ACHN (cell line): ENCODE results near the gene P2RX1.

Experiments used
- DNase-seq: peaks from one replicate; pipeline ENCODE4 v3.0.0-alpha.2; 2015
- in situ Hi-C: cut with HindIII; loops from 2 replicates; pipeline ENCODE4 v1.10.0; 2017; ENCODE audit warnings: low sequenced_read_pairs, low pct_ligation_motif_present, low pct_unique_long_range_greater_than_20kb

The P2RX1 gene

DNA sequence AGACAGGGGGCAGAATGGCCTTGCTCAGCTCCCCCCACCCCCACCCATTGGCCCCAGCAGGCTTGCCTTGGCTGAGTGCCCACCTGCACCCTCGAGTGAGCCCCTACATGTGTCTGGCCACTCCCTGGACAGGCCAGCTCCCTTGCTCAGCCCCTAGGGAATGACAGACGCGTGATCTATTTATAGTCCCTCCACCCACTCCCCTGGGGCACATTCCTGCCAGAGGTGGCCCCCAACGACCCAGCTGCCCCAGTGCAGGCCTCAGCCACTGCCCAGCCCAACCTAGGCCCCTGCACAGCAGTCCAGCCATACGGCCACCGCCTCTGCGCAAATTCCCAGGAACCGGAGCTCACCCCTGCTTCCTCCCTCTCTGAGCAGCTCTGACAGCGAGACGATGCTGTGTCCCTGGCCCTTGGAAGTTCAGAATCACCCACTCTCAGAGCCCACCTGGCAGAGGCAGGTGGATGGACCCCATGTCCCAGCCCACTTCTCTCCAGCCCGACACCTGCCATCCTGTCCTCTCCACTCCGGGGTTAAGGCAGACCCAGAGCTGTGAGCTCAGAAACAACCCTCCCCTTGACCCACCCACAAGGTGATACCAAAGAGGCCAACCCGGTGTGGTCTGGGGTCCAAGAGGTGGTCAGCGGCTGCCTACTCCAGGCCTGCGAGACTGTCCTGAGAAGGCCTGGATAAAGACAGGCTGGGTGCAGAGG, 11.5 kb upstream of the P2RX1 start:
- in situ Hi-C loops: no loop called here
- DNase-seq: no peak

GRCh38 chr17:3926860-3927627, 10.8 kb upstream of the P2RX1 start:
- in situ Hi-C loops: no loop called here
- no peak for DNase-seq

DNA sequence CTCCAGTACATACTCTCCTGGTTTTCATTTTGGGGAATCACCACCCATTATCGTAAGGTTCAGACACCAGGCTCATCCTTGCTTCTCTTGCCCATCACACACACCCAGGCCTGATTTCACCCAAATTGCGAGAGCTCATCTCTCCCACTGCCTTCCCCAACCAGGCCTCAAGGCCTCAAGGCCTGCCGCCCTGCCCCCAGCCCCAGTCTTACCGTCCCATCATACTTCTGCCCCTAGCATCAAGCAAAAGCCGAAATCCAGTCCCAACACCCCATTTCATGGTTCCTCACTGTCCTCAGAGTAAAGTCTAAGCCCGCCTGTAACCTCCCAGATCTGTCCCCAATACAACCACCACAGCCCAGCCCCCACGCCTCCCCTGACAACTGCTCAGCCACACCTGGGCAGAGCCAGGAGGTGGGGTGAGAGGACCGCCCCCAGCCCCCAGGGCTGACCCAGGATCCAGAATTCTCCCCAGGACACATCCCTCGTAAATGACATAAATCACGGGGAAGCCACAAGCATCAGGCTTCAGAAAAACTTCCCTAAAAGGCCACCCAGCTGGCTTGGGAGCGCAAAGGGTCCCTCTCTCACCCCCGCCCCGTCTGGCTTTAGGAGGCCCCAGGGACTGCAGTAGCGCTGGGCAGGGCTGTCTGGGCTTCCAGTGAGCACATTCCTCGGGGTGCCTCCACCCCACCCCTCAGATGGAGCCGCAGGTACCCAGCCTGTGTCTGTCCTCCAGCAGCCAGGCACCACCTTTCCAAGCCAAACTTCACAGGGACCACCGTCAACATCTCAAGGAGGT, 9.6 kb upstream of the P2RX1 start:
- no peak for DNase-seq
- in situ Hi-C loops: no loop called here

DNA sequence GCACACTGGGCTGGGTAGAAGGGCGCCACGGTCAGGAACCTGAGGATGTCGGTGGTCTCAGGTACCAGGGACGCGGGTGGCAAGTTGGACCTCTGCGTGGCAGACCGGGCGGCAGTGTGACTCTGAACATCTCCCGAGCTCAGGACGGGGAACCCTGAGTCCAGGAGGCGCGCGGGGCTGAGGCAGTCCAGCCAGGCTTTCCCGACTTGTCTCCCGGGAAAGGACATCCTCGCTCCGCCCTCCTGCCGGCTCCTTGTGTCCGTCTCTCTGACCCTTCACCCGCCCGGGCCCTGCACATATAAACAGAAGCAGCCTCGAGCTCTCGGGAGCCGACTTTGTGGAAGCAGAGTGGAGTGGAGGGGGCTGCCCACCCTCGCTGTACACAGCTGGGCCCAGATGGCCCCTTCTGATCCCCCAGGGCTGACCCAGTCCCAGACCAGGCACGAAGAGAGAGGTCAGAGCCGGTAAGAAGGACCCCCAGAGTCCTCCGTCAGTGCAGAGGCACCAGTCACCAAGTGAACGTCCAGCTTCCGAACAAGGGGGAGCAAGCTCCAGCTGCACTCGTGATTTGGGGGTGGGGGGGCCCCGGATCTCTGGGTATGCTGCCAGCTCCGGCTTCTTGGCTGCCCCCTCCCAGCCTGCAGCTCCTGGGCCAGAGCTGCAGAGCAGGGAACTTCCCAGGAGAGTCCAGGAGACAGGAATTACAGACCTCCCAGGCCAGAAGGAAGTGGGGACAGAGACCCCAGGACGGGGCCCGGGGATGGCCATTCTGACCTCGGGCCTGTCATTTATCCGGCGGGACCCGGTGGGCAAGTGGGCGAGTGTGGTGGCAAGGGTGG, 8.5 kb upstream of the P2RX1 start:
- in situ Hi-C loops: no loop called here
- no peak for DNase-seq

DNA sequence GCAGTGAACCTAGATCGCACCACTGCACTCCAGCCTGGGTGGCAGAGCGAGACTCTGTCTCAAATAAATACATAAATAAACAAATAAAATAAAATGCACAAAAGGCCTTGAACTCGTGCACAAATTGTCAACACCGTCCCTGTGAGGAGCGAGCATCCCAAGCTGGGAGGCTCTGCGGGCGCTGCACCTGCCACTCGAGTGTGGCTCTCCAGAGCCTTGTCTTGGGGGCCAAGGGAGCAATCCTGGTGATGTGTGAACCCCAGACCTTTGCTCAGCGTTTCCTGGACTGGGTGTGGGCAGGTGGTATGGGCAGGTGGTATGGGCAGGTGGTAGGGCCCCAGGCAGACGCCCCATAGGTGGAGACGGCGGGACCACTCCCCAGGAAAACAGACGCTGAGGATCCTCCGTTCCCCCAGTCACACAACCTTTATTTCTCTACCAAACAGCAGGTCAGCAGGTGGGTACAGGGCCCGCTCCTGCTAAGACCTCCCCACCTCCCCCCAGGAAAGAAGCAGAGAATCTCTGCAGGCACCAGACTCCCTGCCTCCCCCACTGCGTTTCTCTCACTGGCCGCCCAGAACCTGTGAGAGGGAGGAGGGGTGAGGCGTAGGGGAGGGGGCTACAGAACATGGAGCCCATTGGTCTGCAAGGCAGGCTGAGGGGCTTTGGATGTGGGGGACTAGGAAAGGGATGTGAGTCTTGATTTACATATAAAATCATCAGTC, 7.4 kb upstream of the P2RX1 start:
- no peak for DNase-seq
- in situ Hi-C loops: no loop called here

- no peak for DNase-seq
- in situ Hi-C loops: no loop called here
Observed at GRCh38 chr17:3922765-3923164, 6.5 kb upstream of the P2RX1 start.

DNA sequence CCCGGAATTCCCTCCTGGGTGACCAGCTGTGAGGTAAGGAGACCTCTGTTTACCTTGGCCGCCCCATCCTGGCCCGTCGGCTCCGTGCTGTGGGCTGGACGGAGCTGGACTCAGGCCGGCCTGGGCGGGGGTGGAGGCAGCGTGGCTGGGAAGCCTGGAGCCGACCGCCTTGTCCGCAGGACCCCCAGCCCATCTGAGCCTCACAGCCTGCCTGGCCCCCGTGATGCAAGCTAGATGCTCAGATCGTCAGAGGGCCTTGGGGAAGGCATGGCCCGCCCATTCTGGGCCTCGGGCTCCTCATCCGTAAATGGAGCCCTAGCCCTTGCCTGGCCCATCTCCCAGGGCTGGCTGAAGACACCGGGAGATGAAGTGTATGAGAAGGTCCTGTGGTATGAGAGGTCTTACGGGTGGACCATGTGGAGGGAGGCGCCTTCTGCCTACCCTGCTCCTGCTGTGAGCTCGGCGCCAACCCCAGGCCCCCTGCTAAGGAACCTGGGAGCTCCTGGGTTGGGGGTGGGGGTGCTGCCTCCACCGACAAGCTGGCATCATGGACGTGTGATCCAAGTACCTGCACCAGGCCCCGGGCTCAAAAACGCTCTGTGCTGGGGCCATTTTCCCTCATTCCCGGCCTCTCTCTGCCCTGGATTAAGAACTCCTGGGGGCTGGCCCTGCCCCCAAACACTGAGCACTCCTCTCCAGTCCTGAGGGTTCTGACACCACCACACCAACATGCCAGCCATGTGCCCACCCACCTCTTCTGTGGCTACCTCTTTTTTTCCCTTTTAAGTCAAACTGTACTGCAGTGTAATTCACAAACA, 5.4 kb upstream of the P2RX1 start:
- in situ Hi-C loops: no loop called here
- no peak for DNase-seq

GRCh38 chr17:3921006-3921405, 4.7 kb upstream of the P2RX1 start:
- no peak for DNase-seq
- in situ Hi-C loops: no loop called here

GRCh38 chr17:3919123-3919624, 2.9 kb upstream of the P2RX1 start:
- in situ Hi-C loops: no loop called here
- no peak for DNase-seq

DNA sequence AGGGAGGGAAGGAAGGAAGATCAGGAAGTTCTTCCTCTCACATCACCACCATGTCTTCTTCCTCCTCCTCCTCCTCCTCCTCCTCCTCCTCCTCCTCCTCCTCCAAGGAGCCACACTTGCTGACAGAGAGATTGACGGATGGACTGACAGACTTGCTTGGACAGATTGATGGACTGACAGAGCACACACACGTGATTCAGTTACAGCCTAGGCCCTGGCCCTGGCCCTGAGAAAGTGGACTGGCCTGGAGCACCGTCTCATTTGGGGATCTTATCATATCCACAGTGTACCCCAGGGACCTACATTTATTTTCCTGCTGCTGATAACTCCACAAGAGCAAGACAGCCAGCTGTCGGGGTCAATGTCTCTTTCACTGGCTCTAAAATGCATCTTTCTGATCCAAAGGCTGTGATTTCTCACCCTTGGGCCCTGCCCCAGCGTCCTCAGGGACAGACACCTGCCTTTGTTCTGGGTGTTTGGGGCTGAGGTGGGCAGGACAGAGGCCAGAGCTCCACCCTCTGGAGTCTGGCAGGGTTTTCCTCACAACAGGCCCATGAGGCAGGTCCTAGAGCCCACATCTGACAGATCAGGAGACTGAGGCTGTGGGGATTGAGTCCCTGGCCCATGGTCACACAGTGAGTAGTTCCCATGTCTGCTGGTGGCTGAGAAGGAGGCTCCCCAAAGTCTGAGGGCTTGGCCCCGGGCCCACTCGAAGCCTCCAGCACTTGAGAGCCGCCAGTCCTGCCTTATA, 2.3 kb upstream of the P2RX1 start:
- DNase-seq: no peak

GRCh38 chr17:3917391-3917931, 1.2 kb upstream of the P2RX1 start:
- DNase-seq: no peak
- in situ Hi-C loops: no loop called here

More for the DNA sequence above, 2.3 kb upstream of the P2RX1 start:
- in situ Hi-C loops: no loop called here

DNA sequence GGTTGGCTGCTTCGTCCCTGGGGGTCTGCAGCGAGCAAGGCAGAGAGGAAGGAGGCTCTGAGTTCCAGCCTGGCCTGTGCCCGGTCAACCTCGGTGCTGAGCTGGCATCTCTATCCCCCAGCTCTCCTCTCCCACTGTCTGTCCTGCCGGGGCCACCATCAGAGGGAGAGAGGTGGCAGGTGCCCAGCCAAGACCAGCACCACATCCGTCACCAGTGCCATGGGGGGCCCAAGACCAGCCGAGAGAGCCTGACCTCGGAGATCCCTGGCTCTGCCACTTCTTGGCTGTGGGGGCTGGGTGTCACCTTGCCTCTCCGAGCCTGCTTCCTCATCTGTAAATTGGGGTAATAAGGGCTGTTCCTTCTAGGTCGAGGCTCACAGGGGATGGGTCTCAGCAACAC, 560 bp upstream of the P2RX1 start:
- no peak for DNase-seq
- in situ Hi-C loops: no loop called here

- in situ Hi-C loops: no loop called here
- DNase-seq: no peak
Observed at GRCh38 chr17:3915581-3915994, 677 bp downstream of the P2RX1 start.

DNA sequence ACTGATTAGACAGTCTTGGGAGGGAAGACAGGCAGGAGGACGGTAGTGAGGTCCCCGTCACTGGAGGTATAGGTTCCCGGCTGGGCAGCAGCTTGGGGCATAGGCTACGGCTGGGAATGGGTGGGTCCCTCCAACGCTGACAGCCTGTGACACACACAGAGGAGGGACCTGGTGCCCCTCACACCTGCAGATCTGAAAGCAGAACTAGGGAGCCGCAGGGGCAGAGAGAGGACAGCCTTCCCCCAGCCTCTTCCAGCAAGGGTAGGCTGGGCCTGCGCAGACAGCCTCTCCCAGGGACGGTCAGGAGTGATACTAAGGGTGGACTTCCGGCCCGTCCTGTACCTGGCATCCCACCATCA, 2.0 kb downstream of the P2RX1 start:
- no peak for DNase-seq
- in situ Hi-C loops: no loop called here

GRCh38 chr17:3913531-3914311, 2.5 kb downstream of the P2RX1 start:
- in situ Hi-C loops: no loop called here

DNA sequence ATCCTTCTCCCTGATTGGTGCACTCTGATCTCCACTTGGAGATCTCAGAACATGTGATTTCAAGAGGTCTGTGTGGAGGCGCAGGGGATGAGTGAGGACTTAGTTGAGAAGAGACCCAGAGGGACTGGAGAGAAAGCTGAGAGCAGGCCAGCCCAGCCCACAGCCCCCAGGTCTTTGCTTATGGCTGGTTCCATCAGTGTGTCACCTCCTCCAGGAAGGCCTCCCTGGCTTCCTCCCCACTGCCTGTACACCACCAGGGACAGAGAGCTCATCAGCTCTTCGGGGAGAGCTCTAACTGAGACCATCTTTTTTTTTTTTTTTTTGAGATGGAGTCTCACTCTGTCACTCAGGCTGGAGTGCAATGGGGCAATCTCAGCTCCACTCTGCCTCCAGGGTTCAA, 3.4 kb downstream of the P2RX1 start:
- in situ Hi-C loops: no loop called here
- DNase-seq: no peak

More at GRCh38 chr17:3913531-3914311, 2.5 kb downstream of the P2RX1 start:
- peak; percentile 70 for DNase-seq
